ENCODE measurements around the gene EXOC3L1.

- TF ChIP-seq POLR2AphosphoS5 (IDR thresholded peaks at IDR 0.05; ENCODE audit: low read depth, low read length) (no peak), CHD4 (IDR thresholded peaks at IDR 0.05; ENCODE audit: borderline replicate concordance, low read length) (no peak), CTCF (CRISPR knock-in tag; IDR thresholded peaks at IDR 0.05) (no peak), ZNF513 (CRISPR knock-in tag; conservative IDR thresholded peaks at IDR 0.05) (no peak), ZNF530 (CRISPR knock-in tag; IDR thresholded peaks at IDR 0.05; ENCODE audit: low read depth) (no peak), NR1H2 (CRISPR knock-in tag; IDR thresholded peaks at IDR 0.05; ENCODE audit: borderline replicate concordance, low read depth) (no peak), ZNF207 (IDR thresholded peaks at IDR 0.05; ENCODE audit: borderline replicate concordance) (no peak), ZSCAN29 (CRISPR knock-in tag; conservative IDR thresholded peaks at IDR 0.05) (no peak)
These were observed 5.7 kb upstream of the EXOC3L1 start for GRCh38 chr16:67195676-67196075.

Measured in HepG2 (cell line).